Trophoblast cell (in vitro differentiated cells and primary cell): Measurements from ENCODE around the gene PIAS4.

Experiments used
- DNase-seq, 2 donors: peaks; one replicate each; pipeline ENCODE4 v3.0.0-alpha.2; 2016
- H2AFZ ChIP-seq: 2 replicates; pipeline ENCODE4 v1.6.1; 2013; ENCODE audit warnings: low read length, moderate library complexity, mild to moderate bottlenecking; ENCODE audit not compliant: insufficient read depth, poor library complexity
- H2AK5ac ChIP-seq: 2 replicates; pipeline ENCODE4 v1.6.1; 2013; ENCODE audit warnings: mild to moderate bottlenecking, low read length
- H2BK120ac ChIP-seq: 2 replicates; pipeline ENCODE4 v1.6.1; 2013; ENCODE audit warnings: low read length, mild to moderate bottlenecking, moderate library complexity; ENCODE audit not compliant: insufficient read depth, poor library complexity
- H2BK12ac ChIP-seq: 2 replicates; pipeline ENCODE4 v1.6.1; 2013; ENCODE audit warnings: mild to moderate bottlenecking, low read length, moderate library complexity
- H2BK5ac ChIP-seq: 2 replicates; pipeline ENCODE4 v1.6.1; 2013; ENCODE audit warnings: low read length, low read depth, moderate library complexity, mild to moderate bottlenecking; ENCODE audit not compliant: poor library complexity
- H3K14ac ChIP-seq: 2 replicates; pipeline ENCODE4 v1.6.1; 2013; ENCODE audit warnings: mild to moderate bottlenecking, low read length
- H3K18ac ChIP-seq: 2 replicates; pipeline ENCODE4 v1.6.1; 2013; ENCODE audit warnings: mild to moderate bottlenecking, low read length
- H3K23ac ChIP-seq: 2 replicates; pipeline ENCODE4 v1.6.1; 2013; ENCODE audit warnings: low read length
- H3K27ac ChIP-seq: 2 replicates; pipeline ENCODE4 v1.5.1; 2013; ENCODE audit warnings: low read depth, mild to moderate bottlenecking, inconsistent platforms, low read length, moderate library complexity
- H3K27me3 ChIP-seq: 2 replicates; pipeline ENCODE4 v1.6.1; 2013; ENCODE audit warnings: inconsistent platforms, mild to moderate bottlenecking, low read length, moderate library complexity; ENCODE audit not compliant: insufficient read depth
- H3K36me3 ChIP-seq, 2 experiments: 1 replicate in 1 of 2; 2 replicates in 1 of 2; pipeline ENCODE4 v1.6.1; 2013; ENCODE audit warnings: low read length in 2 of 2, mild to moderate bottlenecking in 2 of 2, moderate library complexity in 1 of 2; ENCODE audit not compliant: insufficient read depth in 2 of 2, control insufficient read depth in 1 of 2
- H3K4ac ChIP-seq: 2 replicates; pipeline ENCODE4 v1.6.1; 2013; ENCODE audit warnings: low read depth, mild to moderate bottlenecking, low read length, moderate library complexity
- H3K4me1 ChIP-seq, 2 experiments: 1 replicate in 1 of 2; 2 replicates in 1 of 2; pipeline ENCODE4 v1.6.1; 2013; ENCODE audit warnings: low read length in 2 of 2, mild to moderate bottlenecking in 2 of 2, moderate library complexity in 1 of 2; ENCODE audit not compliant: insufficient read depth in 2 of 2, control insufficient read depth in 1 of 2
- H3K4me2 ChIP-seq: 2 replicates; pipeline ENCODE4 v1.6.1; 2013; ENCODE audit warnings: inconsistent platforms, mild to moderate bottlenecking, low read length, moderate library complexity
- H3K4me3 ChIP-seq: 2 replicates; pipeline ENCODE4 v1.5.1; 2013; ENCODE audit warnings: mild to moderate bottlenecking, low read depth, low read length, inconsistent platforms
- H3K79me1 ChIP-seq: one replicate; pipeline ENCODE4 v1.6.1; 2013; ENCODE audit warnings: low read length
- H3K79me2 ChIP-seq: 2 replicates; pipeline ENCODE4 v1.6.1; 2013; ENCODE audit warnings: low read length, mild to moderate bottlenecking; ENCODE audit not compliant: control insufficient read depth, insufficient read depth, poor library complexity
- H3K9ac ChIP-seq: 2 replicates; pipeline ENCODE4 v1.6.1; 2013; ENCODE audit warnings: mild to moderate bottlenecking, low read length
- H3K9me3 ChIP-seq: 2 replicates; pipeline ENCODE4 v1.6.1; 2013; ENCODE audit warnings: low read depth, mild to moderate bottlenecking, control low read depth, inconsistent platforms, low read length; ENCODE audit not compliant: insufficient read depth
- H4K12ac ChIP-seq: 2 replicates; pipeline ENCODE4 v1.6.1; 2013; ENCODE audit warnings: low read depth, mild to moderate bottlenecking, low read length, moderate library complexity
- H4K8ac ChIP-seq: 2 replicates; pipeline ENCODE4 v1.6.1; 2013; ENCODE audit warnings: low read depth, mild to moderate bottlenecking, low read length, moderate library complexity
- H4K91ac ChIP-seq: one replicate; pipeline ENCODE4 v1.6.1; 2013; ENCODE audit warnings: low read depth, mild to moderate bottlenecking, low read length, moderate library complexity
- WGBS: extraction: QIAGEN DNeasy Blood & Tissue Kit; methylation state at CpG from one replicate; pipeline ENCODE4 v1.1.7; 2013; ENCODE audit warnings: missing lambda C conversion rate; ENCODE audit not compliant: insufficient read length, insufficient coverage; ENCODE audit errors: extremely low coverage; 5-methylcytosine and 5-hydroxymethylcytosine counted together

The PIAS4 gene

DNA sequence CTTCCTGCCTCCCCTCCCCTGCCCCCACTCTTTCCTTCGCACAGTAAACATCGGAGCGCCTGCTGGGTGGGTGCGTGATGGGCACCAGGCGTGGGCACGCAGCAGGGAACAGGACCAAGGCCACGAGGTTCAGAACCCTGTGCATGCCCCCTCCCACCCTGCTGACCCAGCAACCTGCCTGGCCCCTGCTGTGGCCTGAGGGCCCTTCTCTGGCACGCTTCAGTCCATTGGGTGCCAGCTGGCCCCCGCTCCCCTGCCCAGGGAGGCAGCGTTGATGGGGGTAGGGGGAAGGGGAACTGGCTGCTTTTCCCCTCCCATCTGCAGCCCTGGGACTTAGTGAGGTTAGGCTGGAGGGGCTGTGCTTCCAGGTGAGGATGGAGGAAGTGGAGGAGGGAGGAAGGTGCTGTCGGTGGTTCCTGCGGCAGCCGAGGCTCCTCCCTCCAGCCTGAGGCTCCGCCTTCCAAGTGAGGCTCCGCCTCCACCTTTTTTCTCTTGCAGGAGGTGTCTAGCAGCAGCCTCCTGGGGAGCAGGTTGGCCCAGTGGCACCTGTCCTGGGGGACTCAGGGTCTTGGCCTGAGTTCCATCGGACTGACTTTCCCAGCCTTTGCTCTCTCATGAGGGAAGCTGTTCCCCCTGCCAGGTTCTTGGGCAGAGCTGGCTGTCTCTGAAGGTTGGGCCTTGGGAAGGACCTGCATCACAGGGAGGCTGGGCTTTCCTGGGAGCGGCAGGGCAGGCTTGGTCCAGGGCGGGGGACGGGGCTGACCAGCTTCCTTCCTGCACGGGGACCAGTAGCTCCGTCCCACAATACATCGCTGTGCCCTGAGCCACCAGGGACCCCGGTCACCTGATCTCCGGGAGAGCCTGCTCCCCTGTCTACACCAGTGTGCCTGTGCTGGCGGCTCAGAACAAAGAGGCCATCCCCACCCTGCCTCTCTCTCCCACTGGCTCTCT is 7.3 kb downstream of the PIAS4 start:
- Histone ChIP-seq H3K4me2 (peak overlapping the region; percentile 39), H3K4me3 (no peak overlapping the region), H3K79me1 (peaks cover 16% of the 10 kb centered on the region), H3K4me1 (peaks cover 34% of the 10 kb centered on the region in 2 experiments), H2BK5ac (peak overlapping the region; percentile 80), H3K79me2 (peaks cover 16% of the 10 kb centered on the region), H3K36me3 (peaks cover 51 to 55% of the 10 kb centered on the region in 2 experiments), H2AFZ (no peak overlapping the region), H3K4ac (peak overlapping the region; percentile 2), H4K91ac (peak overlapping the region; percentile 65), H3K27me3 (no peaks in the 10 kb centered on the region), H2BK120ac (peak overlapping the region; percentile 65), H3K9ac (peak overlapping the region; percentile 15), H3K18ac (peak overlapping the region; percentile 6), H3K23ac (no peak overlapping the region), H2AK5ac (peak overlapping the region; percentile 25), H2BK12ac (peak overlapping the region; percentile 5), H3K9me3 (no peaks in the 10 kb centered on the region), H4K12ac (peak overlapping the region; percentile 1), H3K27ac (peak overlapping the region; percentile 79), H4K8ac (peak overlapping the region; percentile 53), H3K14ac (peak overlapping the region; percentile 5)
- no CpG with 5 or more reads among the region's 25 CpGs for WGBS
- no peak for DNase-seq

DNA sequence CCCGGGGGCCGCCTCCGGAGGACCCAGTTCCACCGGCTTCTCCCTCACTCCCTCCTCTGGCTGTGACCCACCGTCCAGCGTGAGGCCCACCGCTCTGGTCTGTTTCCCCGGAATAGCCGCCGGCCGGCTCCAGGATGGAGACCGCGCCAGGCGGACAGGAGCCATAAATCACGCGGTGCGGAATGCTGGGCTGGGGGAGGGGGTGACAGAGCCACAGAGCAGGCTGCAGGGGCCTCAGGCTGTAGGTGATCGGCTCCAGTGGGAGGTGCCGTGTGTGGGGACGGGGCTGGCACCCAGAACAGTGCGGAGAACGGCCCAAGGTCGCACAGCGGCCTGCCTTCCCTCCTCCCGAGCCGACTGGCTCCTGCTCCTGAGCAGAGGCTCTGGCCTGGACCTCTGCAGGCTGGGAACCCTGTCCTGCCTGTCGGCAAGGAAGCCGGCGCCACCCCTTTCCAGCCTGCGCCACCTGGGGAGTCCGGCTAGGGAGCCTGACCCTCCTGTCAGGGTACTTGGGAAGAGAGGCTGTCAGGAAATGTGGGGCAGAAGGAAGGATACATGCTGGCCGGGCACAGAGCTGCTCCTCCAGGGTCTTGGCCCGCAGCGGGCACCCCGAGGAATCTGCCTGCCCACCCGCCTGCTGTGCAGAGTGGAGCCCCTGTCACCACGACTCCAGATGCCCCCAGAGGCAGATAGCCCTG is 8.3 kb downstream of the PIAS4 start:
- H4K12ac ChIP-seq, result no peak overlapping the region
- peak overlapping the region; percentile 65 for H4K91ac ChIP-seq
- no peaks in the 10 kb centered on the region for H3K9me3 ChIP-seq
- peak overlapping the region; percentile 79 for H3K27ac ChIP-seq
- peak overlapping the region; percentile 80 for H2BK5ac ChIP-seq
- peaks cover 28 to 34% of the 10 kb centered on the region in 2 experiments for H3K4me1 ChIP-seq
- WGBS, result no CpG with 5 or more reads among the region's 37 CpGs
- peak overlapping the region; percentile 21 for H3K9ac ChIP-seq
- peaks cover 48 to 49% of the 10 kb centered on the region in 2 experiments for H3K36me3 ChIP-seq
- H3K27me3 ChIP-seq, result no peaks in the 10 kb centered on the region
- peak overlapping the region; percentile 76 for H3K18ac ChIP-seq
- peaks cover 16% of the 10 kb centered on the region for H3K79me1 ChIP-seq
- H2AFZ ChIP-seq, result no peak overlapping the region
- H3K14ac ChIP-seq, result peak overlapping the region; percentile 52
- no peak for DNase-seq
- H3K4me3 ChIP-seq, result no peak overlapping the region
- peak overlapping the region; percentile 39 for H3K4me2 ChIP-seq
- H3K23ac ChIP-seq, result no peak overlapping the region
- peak overlapping the region; percentile 51 for H2AK5ac ChIP-seq
- H4K8ac ChIP-seq, result peak overlapping the region; percentile 53
- peaks cover 11% of the 10 kb centered on the region for H3K79me2 ChIP-seq
- H2BK12ac ChIP-seq, result peak overlapping the region; percentile 26
- peak overlapping the region; percentile 29 for H3K4ac ChIP-seq
- peak overlapping the region; percentile 65 for H2BK120ac ChIP-seq

DNA sequence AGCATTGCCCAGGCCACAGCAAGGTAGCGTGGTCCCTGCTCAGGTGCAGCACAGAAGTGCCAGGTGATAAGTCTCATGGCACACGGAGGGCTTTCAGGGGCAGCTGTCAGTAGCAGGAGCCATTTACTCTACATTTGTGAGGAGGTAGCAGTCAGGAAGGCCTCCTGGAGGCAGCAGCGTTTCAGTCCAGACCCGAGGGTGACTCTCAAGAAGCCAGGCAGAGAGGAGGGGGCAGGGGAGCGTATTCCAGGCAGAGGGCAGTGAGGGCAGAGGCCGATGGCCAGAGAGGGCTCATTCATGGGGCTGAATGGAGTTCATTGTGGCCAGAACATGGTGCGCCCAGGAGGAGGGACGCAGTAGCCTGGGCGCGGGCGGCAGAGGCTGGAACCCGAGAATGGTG is 8.9 kb downstream of the PIAS4 start:
- no peak overlapping the region for H3K9ac ChIP-seq
- H3K9me3 ChIP-seq, result no peaks in the 10 kb centered on the region
- H3K14ac ChIP-seq, result peak overlapping the region; percentile 52
- H2BK12ac ChIP-seq, result peak overlapping the region; percentile 26
- WGBS, result no CpG with 5 or more reads among the region's 12 CpGs
- H2BK120ac ChIP-seq, result peak overlapping the region; percentile 36
- DNase-seq, result no peak
- H4K12ac ChIP-seq, result no peak overlapping the region
- no peak overlapping the region for H3K4me2 ChIP-seq
- peak overlapping the region; percentile 19 for H2BK5ac ChIP-seq
- H2AK5ac ChIP-seq, result peak overlapping the region; percentile 51
- H3K79me2 ChIP-seq, result peaks cover 11% of the 10 kb centered on the region
- H3K4me3 ChIP-seq, result no peak overlapping the region
- H3K27me3 ChIP-seq, result no peaks in the 10 kb centered on the region
- H4K91ac ChIP-seq, result peak overlapping the region; percentile 63
- H3K4me1 ChIP-seq, result peaks cover 28 to 34% of the 10 kb centered on the region in 2 experiments
- no peak overlapping the region for H3K23ac ChIP-seq
- H3K79me1 ChIP-seq, result peaks cover 16% of the 10 kb centered on the region
- H3K18ac ChIP-seq, result peak overlapping the region; percentile 76
- H3K4ac ChIP-seq, result peak overlapping the region; percentile 29
- no peak overlapping the region for H2AFZ ChIP-seq
- no peak overlapping the region for H4K8ac ChIP-seq
- no peak overlapping the region for H3K27ac ChIP-seq
- H3K36me3 ChIP-seq, result peaks cover 43 to 45% of the 10 kb centered on the region in 2 experiments

DNA sequence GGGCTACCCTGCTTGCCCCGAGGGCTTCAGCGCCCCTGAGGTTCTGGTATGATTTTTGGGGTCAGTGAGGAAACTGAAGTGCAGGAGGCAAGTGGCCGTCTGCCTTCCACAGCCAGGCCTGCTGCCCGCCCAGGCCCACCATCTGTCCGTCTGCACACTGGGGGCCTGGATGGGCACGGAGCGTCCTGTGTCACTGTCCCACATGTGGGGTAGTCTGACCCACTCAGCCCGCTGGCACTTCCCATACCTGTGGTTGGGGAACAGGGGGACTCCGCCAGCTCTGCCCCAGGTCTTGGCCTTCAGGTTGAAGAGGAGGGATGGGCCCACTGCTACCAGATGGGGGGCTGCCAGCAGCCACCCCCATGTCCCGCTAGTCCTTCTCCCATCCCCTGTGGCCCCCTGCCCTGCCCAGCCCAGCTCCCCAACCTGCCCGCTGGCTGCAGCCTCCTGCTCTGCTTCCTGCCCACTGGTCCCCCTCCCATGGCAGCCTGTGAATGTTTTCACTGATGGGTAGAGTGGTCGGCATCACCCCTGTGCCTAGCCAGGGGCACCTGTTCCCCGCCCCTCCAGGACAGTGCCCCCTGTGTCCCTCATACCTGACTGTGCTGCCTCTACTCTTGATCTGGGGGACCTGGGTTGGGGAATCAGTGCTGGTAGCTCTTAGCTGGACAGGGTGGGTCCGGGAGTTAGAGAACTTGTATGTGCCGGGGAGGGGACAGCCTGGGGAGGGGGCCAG is 9.5 kb downstream of the PIAS4 start:
- H3K9ac ChIP-seq, result no peak overlapping the region
- H3K14ac ChIP-seq, result no peak overlapping the region
- H3K23ac ChIP-seq, result no peak overlapping the region
- H3K9me3 ChIP-seq, result no peaks in the 10 kb centered on the region
- peaks cover 11% of the 10 kb centered on the region for H3K79me2 ChIP-seq
- H3K4ac ChIP-seq, result peak overlapping the region; percentile 46
- H2BK120ac ChIP-seq, result no peak overlapping the region
- no peak for DNase-seq
- H2AFZ ChIP-seq, result no peak overlapping the region
- no peak overlapping the region for H3K4me3 ChIP-seq
- no peak overlapping the region for H4K8ac ChIP-seq
- peaks cover 28 to 34% of the 10 kb centered on the region in 2 experiments for H3K4me1 ChIP-seq
- H2BK12ac ChIP-seq, result peak overlapping the region; percentile 5
- no peak overlapping the region for H3K27ac ChIP-seq
- H3K79me1 ChIP-seq, result peaks cover 16% of the 10 kb centered on the region
- no peak overlapping the region for H3K4me2 ChIP-seq
- no peak overlapping the region for H2AK5ac ChIP-seq
- peak overlapping the region; percentile 25 for H3K18ac ChIP-seq
- no peak overlapping the region for H2BK5ac ChIP-seq
- no peak overlapping the region for H4K91ac ChIP-seq
- no peaks in the 10 kb centered on the region for H3K27me3 ChIP-seq
- WGBS, result no CpG with 5 or more reads among the region's 15 CpGs
- no peak overlapping the region for H4K12ac ChIP-seq
- H3K36me3 ChIP-seq, result peaks cover 43 to 44% of the 10 kb centered on the region in 2 experiments
